Stimulated activated CD8-positive, alpha-beta memory T cell treated with anti-CD3 and anti-CD28 coated beads, Interleukin-7, amount 100 ng/mL, for 24 hours (primary cell): ENCODE results near the gene SPNS3.
A peak's percentile ranks its signal among the peaks of the same experiment; 100 is the strongest.

ENCODE experiments used
- DNase-seq: peaks from one replicate; pipeline ENCODE4 v3.0.0-alpha.2; 2020; ENCODE audit warnings: low read depth

Gene SPNS3

DNA sequence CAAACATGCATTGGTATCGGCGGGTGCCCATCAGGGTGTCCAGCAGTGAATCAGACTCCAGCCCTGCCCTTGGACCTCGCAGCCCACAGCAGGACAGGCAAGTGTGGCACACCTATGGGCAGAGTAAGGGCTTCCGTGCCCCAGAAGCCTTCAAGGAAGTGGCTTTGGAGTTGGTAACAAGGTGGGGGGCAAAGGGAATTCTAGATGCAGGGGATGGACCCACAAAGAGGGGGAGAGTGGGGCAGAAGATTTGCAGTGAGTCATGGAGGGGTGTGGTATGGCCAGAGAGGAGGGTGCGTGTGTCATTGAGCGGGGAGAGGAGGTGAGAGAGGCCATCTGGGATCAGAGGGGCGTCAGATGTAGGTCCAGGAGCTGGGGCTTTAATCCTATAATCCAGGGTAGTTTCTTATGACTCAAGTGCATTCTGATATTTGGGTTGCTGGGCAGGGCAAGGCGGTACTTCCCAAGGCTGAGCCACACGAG lies 56.4 kb downstream of the SPNS3 start:
- no peak for DNase-seq

DNA sequence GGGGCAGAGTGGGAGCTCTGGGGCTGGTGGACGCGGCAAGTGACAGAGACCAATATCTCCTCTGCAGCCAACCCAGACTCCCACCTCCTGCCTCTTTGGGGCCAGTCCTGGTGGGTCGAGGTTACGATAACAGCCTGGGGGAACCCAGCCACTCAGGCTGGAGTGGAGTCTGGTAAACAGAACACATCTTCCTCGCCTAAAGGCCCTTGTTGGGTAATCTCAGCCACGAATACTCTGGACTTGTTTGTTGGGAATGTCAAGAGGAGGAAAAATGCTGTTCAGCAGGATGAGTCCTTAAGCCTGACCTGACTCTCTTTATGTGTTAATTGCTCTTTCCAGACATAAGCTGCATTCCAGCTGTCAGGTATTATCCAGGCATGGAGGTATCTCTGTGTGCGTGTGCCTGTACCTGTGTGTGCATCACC lies 56.9 kb downstream of the SPNS3 start:
- DNase-seq = no peak

DNA sequence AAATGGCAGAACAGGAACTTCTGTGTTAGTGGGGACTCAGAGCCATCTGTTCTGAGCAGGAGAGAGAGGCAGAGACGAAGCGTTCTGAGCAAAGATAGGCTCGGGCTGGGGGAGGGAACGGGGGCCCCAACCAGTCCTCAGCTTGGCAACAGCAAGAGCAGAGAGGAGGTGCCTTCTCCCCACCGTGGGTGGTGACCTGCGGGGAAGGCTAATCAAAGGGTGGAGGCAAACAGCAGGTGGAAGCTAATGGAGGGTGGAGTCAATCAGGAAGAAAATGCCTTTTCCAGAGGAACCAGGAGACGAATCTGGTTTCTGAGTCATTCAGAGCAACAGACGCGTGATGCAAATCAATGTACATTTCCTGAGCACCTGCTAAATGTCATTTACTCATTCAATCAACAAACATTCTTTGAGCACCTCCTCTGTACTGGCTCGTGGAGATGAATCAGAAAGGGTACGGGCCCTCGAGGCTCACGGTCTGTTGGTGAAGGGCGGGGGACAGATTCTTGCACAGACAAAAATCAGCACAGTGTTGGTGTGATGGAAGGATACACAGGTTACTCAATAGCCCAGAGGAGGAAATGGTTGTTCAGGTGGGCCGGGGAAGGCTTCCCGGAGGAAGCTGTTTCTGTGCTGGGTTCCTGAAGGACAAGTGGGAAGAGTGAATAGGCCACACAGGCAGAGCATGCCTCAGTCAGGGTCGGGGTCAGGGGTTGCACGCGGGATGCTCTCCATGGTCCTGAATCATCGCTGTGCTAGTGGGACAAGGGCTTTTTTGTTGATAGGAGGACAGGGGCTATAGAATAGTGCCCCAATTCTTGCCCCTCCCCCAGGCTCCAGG lies 59.2 kb downstream of the SPNS3 start:
- no peak for DNase-seq

DNA sequence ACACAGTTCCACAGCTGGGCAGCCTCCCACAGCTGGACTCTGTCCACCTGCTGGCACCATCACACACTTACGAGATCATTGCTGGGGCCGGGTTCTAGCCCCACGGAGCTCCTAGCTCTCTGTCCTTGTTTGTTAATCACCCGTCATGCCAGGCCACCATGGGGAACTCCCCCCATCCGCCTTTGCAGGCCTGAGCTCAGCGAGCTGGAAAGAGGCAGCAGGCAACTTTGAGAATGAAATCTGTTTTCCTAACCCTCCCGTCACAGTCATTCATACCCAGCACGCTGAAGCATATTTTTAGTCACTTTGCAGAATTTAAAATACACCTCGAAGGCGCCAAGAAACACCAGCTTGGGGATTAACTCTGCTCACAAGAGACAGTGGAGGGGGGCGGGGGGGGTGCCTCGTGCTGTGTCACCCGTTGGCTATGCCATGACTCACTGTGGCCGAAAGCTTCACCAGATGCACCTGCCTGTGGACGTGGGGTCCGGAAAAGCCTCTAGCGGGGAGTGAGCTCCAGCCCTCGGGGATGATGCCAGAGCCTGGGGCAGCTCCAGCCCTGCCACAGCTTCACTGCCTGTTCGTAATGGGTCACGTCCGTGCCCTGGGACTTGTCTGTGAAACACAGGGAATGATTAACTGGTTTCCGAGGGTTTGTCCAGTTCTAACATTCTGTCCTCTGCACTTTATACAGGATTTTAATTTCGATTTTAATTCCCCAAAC lies 63.5 kb downstream of the SPNS3 start:
- no peak for DNase-seq

DNA sequence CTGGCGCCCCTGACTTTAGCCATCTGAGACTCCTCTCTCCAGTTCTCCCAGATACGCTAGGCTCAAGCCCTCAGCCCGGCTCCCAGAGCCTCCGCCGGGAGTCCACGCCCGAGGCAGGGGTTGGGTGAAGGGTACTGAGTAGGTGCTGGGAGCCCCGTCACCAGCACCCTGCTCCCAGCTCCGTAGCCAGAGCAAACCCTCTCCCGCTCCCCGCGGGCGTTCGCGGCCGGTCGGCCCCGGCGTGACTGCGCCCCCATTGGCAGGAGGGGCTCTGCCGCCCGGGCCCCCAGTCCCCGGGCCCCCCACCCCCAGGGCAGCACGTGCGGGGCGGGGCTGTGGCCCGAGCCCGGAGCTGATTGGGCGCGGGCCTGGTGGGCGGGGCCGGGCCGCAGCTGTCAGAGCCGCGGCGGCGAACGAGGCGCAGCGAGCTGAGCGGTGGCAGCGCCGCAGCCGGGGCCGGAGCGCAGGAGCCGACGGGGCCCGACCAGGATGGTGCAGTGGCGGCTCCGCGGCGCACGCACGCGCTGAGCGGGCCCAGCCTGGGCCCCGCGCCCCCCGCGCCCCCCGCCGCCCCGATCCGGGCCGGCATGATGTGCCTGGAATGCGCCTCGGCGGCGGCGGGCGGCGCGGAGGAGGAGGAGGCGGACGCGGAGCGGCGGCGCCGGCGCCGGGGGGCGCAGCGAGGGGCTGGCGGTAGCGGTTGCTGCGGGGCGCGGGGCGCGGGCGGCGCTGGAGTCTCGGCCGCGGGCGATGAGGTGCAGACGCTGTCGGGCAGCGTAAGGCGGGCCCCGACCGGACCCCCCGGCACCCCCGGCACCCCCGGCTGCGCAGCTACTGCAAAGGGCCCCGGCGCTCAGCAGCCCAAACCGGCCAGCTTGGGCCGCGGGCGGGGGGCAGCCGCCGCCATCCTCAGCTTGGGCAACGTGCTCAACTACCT lies 65.0 kb downstream of the SPNS3 start, which contains the start of gene SPNS2:
TSS of gene SPNS2 (plus strand) at position 421 of the 937 bp plus-strand sequence. CDS start at position 588, 167 bp downstream.
- peak; percentile 27 for DNase-seq

DNA sequence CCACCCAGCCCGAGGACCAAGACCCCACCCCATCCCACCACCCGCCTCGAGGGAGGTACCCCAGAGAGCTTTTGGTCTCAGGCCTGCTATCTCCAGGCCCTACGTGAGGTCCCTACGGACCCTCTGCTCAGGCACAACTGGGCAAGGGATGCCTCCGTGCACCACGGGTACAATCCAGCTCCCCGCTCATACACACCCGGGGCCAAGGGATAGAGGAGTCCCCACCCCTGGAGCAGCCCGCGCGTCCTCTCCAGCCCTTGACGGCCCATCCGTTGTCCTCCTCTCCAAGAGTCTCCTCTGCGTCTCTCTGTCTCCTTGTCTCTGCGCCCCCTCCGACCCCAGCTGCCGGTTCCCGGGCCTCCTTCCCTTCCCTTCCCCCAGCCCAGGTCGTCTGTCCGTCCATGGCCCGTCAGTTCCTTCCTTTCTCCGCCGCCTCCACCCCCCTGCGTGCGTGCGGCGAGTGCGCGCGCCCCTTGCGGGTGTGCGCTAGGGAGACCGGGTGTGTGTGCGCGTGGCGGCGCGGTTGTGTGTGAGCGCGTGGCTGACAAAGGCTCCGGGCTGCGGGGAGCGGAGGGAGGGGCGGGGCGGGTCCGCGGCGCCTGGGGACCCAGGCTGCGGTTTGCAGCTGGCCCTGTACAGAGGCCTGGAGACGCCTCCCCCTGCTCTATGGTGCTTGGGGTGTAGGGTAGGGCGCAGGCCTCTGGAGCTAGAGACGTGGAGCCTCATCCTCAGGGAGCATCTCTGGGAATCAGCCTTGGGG lies 65.9 kb downstream of the SPNS3 start:
- DNase-seq = no peak

DNA sequence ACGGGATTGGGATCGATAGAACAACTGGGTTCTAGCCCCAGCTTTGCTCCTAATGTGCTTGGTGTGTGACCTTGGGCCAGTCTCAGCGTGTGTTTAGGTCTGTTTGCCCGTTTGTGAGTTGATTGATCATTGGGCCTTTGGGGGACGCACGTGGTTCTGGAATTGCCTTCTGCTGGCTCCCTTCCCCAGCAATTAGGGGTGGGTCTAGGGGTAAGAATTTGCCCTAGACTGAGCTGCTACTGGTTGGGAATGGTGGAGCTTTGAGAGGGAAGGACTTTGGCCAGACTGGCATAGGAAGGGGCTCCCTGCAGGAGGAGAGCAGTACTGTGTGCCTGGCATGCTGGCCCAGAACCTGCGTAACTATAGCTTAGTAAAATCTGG lies 66.4 kb downstream of the SPNS3 start:
- DNase-seq = no peak

DNA sequence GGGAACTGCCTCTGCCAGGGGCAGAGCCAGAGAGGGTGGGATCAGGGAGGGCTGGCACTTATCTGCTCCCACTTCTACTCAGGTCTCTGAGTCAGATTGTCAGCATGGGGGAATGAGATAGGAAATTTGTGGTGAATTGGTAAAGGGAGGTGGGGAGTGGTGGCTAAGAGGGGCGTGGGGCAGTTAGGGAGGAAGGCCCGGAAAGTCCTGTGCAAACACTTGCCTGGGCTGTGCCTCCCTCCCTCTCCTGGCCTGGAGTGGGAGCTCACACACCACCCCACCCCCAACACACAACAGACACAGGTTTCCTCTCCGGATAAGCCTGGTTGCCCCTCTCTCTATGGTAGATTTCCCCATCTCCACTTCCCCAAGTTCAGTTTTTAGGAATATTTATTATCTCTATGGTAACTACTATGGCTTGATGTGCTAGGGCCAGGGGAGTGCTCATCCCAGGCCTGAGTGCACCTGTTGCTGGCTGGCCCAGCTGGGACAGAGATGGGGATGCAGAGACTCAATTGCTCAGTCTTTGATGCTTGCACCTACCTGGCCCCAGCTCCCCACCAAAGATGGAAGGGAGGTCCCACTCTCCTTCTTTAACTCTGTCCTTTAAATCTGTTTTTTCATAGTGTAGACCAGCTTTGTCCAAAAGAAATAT lies 67.7 kb downstream of the SPNS3 start:
- no peak for DNase-seq

DNA sequence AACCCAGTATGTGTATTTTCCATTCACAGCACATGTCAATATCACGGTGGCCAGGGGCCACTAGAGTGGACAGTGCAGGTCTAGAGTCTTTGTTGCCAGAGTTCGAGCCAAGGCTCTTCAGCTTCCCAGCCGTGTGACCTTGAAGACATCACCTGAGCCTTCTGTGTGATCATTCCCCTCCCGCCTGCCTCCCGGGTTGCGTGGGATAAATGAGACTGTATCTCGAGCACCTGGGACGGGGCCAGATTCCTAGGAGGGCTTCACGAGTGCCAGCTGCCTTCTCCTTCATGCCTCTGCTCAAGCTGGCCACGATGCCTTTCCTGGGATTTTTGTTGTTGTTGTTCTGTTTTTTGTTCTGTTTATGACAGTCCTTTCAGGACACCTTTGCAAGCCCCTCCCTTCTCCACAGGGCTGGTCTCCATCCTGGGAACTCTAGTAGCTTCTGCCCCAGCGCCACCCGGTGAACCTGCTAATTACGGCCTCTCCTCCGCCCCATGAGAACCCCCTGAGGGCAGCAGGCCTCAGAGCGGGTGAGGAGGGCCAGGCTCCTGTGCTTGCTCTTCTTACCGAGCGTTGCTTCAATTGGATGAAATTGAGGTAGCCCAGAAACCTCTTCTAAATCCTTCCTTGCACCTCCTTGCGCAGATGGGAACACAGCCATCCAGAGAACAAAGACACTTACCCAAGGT lies 68.9 kb downstream of the SPNS3 start:
- no peak for DNase-seq

DNA sequence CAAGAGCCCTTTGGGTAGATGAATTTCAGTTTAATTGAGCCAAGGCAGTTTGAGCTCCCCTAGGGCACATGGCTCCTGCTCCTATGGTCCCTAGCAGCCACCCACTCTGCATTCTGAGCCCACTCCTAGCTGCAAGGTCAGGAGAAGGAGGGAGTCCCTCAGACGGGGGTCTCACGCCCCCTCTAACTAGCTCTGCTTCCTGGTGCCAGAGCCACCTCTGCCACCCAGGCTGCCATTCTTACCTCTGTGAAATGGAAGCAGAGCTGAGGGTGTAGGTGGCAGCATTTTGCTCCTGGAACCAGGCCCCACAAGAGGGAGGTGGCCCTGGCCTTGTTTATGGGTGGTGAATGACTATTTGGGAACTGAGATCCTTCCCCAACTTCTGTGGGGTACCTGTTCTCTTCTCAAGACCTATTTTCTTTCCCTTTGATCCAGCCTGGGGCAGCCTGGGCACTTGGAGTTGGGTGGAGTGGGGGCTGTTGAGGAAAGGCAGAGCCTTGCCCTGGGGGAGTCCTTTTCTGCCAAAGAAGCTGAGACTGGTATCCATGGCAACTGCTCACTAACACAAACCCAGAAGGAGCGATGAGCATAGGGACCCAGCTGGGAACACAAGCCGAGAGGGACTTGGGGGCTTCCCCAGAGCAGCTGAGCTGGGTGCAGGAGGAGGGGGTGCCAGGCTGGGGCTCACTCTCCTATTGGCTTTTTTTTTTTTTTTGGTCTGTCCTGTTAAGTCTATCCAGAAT lies 69.7 kb downstream of the SPNS3 start:
- DNase-seq = no peak

DNA sequence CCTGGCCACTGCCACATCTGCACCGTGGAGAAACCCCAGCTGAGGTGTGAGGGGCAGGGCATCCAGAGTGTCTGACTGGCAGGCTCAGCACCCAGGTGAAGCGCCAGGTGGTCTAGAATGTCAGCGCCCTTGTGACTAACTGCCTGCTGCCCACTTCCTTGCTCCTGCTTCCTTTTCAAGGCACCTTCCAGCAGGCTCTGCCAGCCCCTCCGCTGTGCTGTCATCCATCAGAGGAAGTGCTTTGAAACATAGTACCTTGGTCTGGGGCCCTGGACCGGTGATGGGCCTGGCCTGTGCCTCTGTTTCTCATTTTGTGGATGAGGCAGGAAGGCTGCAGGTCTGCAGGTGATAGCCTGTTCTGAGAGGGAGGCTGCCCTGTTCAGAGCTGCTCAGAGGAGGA lies 70.4 kb downstream of the SPNS3 start:
- DNase-seq = no peak

DNA sequence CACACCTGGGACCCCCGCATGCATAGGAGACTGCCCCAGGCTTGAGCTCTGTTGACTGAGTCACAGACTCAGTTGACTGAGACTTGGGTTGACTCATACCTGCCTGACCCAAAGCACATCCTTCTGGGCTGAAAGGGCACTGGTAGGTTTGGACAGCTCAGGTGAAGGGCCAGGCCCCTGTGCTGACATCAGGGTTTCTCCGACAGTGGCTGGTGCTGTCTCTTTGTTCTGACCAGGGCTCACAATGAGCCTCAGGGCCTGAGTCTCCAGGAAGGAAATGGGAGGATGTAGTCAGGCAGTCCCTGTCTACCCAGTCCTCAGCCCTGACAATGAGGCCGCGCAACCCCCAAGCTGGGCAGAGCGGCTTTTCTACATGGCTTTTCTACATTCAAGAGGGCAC lies 71.4 kb downstream of the SPNS3 start:
- no peak for DNase-seq

DNA sequence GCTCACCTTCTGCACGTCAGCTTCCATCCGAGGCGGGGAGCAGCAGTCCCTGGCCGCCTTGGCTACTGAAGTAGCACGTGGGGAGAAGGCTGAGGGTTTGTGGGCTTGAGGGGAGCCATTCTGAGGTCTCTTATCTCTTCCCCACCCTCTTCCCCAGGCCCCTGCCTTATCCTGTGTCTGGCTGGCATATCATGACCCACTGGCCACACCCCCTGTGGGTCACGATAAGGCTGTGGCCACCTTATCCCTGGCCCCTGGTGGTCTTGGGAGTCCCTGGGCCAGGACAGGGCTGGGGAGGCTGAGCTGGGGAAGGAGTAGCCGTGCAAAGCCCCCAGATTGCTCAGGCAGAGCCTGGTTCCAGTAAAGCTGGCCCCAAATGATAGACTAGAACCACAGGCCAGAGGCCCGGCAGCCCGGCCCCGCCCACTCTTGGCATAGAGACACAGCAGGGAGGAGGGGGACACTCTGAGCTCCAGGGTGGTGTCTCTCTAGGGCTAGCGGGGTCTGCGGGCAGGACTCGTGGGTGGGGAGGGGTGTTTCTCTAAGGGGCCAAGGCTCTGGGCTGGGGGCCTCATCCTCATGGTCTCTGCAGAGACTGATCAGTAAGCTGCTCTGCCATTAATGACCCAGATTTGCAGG lies 72.6 kb downstream of the SPNS3 start:
- no peak for DNase-seq

DNA sequence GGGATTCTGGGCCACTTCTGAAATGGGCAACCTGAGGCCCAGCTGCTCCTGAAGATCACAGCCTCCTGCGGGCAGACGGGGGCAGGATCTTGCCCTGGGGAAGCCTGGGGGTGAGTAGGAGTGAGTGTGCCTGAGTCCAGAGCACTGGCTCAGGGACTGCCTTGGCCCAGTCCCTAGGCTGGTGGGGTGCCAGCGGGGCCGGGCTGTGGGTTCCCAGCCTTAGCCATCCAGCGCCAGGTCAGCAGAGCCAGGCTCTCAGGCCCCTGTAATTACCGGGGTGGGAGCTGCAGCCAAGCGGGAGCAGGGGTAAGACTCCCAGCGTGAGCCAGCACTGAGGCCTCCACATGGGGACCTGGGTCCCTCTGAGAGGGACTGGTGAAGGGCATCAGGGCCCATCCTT lies 73.2 kb downstream of the SPNS3 start:
- no peak for DNase-seq

DNA sequence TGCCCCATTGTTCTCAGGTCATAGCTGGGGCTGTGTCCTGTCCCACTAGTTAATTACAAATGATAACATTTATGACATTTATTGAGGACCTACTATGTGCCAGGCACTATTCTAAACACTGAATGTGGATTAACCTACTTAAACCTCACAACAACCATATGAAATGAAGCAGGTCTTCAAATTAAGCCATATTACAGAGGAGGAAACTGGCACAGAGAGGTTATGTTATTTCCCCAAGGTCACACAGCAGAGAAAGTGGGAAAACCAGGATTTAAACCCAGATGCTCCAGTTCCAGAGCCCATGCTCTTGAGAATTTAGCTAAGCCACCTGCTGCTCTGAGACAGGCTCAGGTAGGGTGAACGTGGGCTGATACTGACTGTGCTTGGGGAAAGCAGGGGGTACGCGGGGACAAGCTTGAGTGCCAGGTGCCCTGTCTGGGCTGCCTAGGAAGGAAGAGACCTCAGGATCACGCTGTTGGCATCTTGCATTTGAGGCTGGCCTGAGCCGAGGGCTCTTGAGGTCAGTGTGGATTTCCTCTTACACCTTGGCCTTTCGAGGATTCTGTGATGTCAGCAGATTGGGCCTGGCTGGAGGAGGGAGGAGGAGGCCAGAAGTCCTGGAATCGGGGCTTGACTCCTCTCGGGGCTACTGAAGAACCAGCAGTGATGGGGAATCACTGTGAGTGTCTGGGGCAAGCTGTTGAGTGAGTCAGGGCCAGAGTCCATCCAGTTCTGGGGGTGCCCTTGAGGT lies 73.8 kb downstream of the SPNS3 start:
- DNase-seq = no peak

DNA sequence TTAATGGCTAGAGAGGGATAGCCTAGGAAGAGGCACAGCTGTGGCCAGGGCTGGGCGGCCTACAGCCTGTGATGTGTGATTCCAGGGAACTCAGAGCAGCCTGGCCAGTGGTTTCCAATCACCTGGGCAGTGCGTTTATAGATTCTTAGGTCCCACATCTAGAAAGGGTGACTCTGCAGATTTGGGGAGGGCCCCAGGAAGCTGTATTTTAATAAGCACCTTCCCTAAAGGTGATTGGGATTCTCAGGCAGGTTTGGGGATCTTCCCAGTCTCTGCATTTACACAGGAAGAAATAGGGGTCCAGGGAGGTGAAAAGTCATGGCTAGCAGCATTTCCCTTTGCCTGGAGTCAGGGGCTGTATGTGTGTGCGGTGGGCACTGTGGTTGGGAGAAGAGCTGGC lies 74.5 kb downstream of the SPNS3 start:
- DNase-seq = no peak

DNA sequence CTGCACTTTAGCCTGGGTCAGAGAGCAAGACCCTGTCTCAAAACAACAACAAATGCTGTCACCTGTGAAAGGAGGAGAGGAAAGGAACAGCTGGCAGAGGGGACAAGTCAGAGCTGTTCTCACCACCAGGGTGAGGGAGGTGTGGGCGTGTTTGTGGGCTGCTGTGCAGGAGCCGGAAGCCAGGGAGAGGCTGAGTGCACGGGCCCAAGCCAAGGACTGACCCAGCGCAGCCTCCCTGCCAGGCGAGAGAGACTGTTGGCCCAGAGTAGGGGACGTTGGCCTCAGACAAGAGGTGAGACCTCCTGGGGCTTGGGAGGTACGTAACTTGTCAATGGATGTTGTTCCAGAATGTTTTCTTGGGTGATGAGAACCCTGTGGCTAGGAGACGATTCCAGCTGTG lies 75.7 kb downstream of the SPNS3 start:
- no peak for DNase-seq

DNA sequence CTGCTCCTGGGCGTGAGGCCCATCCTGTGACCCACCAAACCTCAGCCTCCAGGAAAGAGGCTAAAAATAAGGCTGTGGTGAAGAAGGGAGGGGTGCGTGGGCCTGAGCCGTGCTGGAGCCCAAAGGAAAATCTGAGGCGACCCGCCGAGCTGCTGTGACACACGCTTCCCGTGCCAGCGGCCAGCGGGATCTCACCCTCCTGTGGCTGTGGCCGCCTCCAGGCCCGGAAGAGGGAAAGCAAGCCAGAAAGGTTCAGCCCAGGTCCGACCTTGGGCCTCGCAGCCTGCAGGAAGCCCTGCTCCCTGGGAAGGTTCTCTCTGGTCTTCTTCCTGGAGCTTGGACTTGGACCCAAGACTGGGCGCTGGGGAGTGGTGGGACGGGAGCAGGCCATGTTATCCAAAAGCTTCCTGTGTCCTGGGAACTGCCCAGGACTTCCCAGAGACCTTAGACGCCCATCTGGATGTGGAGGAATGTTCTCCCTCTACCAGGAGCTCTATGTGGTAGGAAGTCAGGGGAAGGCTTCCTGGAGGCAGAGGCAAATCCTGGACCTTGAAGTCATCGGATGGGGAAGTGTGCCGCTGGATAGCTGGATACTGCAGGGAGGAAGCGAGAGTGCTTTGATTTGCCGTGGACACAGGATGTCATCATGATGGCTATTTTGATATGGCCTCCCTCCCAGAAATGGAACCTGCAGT lies 76.3 kb downstream of the SPNS3 start:
- DNase-seq = no peak
